Esophagus muscularis mucosa (tissue), 3 donors: Measurements from ENCODE around the gene LRR1.

Experiments used
- POLR2A ChIP-seq: fragments of 450-650 bp; IDR thresholded peaks from one replicate; pipeline ENCODE4 v1.6.1; 2017; ENCODE audit warnings: antibody characterized with exemption, moderate library complexity, mild to moderate bottlenecking, low read depth
- POLR2AphosphoS5 ChIP-seq, 2 donors: sonication (generic); formaldehyde crosslinking; IDR thresholded peaks; one replicate each; pipeline ENCODE4 v1.6.1; 2017; ENCODE audit warnings: antibody characterized with exemption in 2 of 2
- TF ChIP-seq, protein P1 (sequence below), 3 experiments: fragments of 200-600 bp in 2 of 3; fragments of 450-650 bp in 1 of 3; sonication (generic) in 2 of 3; IDR thresholded peaks; one replicate each; pipeline ENCODE4 v1.5.1; 2017 to 2019; ENCODE audit warnings: antibody characterized with exemption in 3 of 3, mild to moderate bottlenecking in 2 of 3, moderate library complexity in 1 of 3

DNA sequence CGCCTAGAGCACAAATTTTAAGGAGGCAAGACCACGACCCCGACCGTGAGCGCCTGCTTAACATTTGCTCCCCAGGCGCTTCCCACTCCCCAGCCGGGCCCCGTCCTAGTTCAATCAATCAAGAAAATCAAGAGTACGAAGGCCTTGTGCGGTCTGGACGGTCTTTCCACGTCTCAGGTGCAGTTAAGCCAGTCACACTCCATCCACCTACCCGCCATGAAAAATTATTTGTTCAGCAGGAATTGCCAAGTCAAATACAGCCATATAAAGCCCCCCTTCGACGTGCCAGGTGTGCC, 603 bp upstream of the LRR1 start:
- TF ChIP-seq, protein P1, sequence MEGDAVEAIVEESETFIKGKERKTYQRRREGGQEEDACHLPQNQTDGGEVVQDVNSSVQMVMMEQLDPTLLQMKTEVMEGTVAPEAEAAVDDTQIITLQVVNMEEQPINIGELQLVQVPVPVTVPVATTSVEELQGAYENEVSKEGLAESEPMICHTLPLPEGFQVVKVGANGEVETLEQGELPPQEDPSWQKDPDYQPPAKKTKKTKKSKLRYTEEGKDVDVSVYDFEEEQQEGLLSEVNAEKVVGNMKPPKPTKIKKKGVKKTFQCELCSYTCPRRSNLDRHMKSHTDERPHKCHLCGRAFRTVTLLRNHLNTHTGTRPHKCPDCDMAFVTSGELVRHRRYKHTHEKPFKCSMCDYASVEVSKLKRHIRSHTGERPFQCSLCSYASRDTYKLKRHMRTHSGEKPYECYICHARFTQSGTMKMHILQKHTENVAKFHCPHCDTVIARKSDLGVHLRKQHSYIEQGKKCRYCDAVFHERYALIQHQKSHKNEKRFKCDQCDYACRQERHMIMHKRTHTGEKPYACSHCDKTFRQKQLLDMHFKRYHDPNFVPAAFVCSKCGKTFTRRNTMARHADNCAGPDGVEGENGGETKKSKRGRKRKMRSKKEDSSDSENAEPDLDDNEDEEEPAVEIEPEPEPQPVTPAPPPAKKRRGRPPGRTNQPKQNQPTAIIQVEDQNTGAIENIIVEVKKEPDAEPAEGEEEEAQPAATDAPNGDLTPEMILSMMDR (IDR thresholded peaks at IDR 0.05) = no peak
- TF ChIP-seq POLR2A = no peak
- TF ChIP-seq POLR2AphosphoS5 (IDR thresholded peaks at IDR 0.05) = no peak
